GM12878 (cell line): Measurements from ENCODE around the gene BAZ2A. TPM values are rescaled to one million over a fixed set of nuclear protein-coding genes. Genes with fewer than 3 reads are reported as not detected.

Experiments used
- BRCA1 ChIP-seq: IDR thresholded peaks from 2 replicates; pipeline ENCODE4 v1.6.1; 2011; ENCODE audit warnings: low read depth, low read length, improper control_type of control experiment
- CREB1 ChIP-seq: IDR thresholded peaks from 2 replicates; pipeline ENCODE4 v1.6.1; 2012; ENCODE audit warnings: low read depth, mild to moderate bottlenecking, inconsistent platforms
- DPF2 ChIP-seq: fragments of 450-650 bp; IDR thresholded peaks from 2 replicates; pipeline ENCODE4 v1.6.1; 2017; ENCODE audit warnings: mild to moderate bottlenecking
- HDGF ChIP-seq: fragments of 450-650 bp; IDR thresholded peaks from 2 replicates; pipeline ENCODE4 v1.6.1; 2016; ENCODE audit warnings: antibody characterized with exemption
- PML ChIP-seq: IDR thresholded peaks from 2 replicates; pipeline ENCODE4 v1.6.1; 2012; ENCODE audit warnings: low read length, inconsistent platforms
- POLR2AphosphoS2 ChIP-seq: IDR thresholded peaks from 2 replicates; pipeline ENCODE4 v1.6.1; 2011; ENCODE audit warnings: low read depth, mild to moderate bottlenecking, low read length, improper control_type of control experiment, moderate library complexity
- RUNX3 ChIP-seq: IDR thresholded peaks from 2 replicates; pipeline ENCODE4 v1.6.1; 2012; ENCODE audit warnings: low read length, inconsistent platforms
- SMC3 ChIP-seq: IDR thresholded peaks from 2 replicates; pipeline ENCODE4 v1.6.1; 2011; ENCODE audit warnings: low read length, improper control_type of control experiment, borderline replicate concordance
- TBL1XR1 ChIP-seq: IDR thresholded peaks from 2 replicates; pipeline ENCODE4 v1.6.1; 2012; ENCODE audit warnings: low read depth, low read length, improper control_type of control experiment
- ZNF24 ChIP-seq: fragments of 450-650 bp; IDR thresholded peaks from 2 replicates; pipeline ENCODE4 v1.6.1; 2017; ENCODE audit warnings: antibody characterized with exemption, mild to moderate bottlenecking
- polyA plus RNA-seq, 11 experiments: library from polyadenylated mRNA; depleted of rRNA in 4 of 11; unstranded in 6 of 11; stranded (reverse) in 5 of 11; fragments of >200 nt; fragmentation: Nextera tagmentation in 4 of 11; fragmentation: Illumina TruSeq in 1 of 11; extraction: Ambion mirVana in 4 of 11; extraction: Trizol in 1 of 11; gene quantifications; 1 replicate in 1 of 11; 2 replicates in 10 of 11; pipeline versions ENCODE4 v1.2.1 to v1.2.3, GENCODE V29; 2011 to 2016; ENCODE audit warnings: inconsistent platforms in 2 of 11, missing spikeins in 2 of 11, low read depth in 1 of 11
- total RNA-seq, 4 experiments: library from RNA; depleted of rRNA in 3 of 4; stranded (reverse); fragments of >200 nt in 3 of 4; fragmentation: Illumina TruSeq in 1 of 4; extraction: Trizol in 1 of 4; gene quantifications; 2 replicates each; pipeline versions ENCODE4 v1.2.1 to v1.2.3, GENCODE V29; 2013 to 2021
- TF ChIP-seq, protein P1 (sequence below): IDR thresholded peaks from 2 replicates; pipeline ENCODE4 v1.6.1; 2012; ENCODE audit warnings: mild to moderate bottlenecking, low read depth, low read length
- TF ChIP-seq, protein P2 (sequence below): IDR thresholded peaks from 2 replicates; pipeline ENCODE4 v1.6.1; 2012; ENCODE audit warnings: low read length, inconsistent platforms
- TF ChIP-seq, protein P3 (sequence below): fragments of 450-650 bp; IDR thresholded peaks from 2 replicates; pipeline ENCODE4 v1.6.1; 2017; ENCODE audit warnings: mild to moderate bottlenecking, low read depth, inconsistent platforms; ENCODE audit not compliant: poor library complexity, severe bottlenecking
- TF ChIP-seq, protein P4 (sequence below): fragments of 450-650 bp; IDR thresholded peaks from 2 replicates; pipeline ENCODE4 v1.6.1; 2017; ENCODE audit warnings: borderline replicate concordance
- TF ChIP-seq, protein P5 (sequence below): IDR thresholded peaks from 2 replicates; pipeline ENCODE4 v1.6.1; 2012; ENCODE audit warnings: improper control_type of control experiment, low read depth, low read length; ENCODE audit not compliant: insufficient replicate concordance

Gene BAZ2A
- total and polyA plus RNA-seq, 10 of the 15 experiments (the other 5 are each of a cell fraction or from before 2014, with no cell fraction given): 4.8 to 90.2 (median 29.9) TPM

DNA sequence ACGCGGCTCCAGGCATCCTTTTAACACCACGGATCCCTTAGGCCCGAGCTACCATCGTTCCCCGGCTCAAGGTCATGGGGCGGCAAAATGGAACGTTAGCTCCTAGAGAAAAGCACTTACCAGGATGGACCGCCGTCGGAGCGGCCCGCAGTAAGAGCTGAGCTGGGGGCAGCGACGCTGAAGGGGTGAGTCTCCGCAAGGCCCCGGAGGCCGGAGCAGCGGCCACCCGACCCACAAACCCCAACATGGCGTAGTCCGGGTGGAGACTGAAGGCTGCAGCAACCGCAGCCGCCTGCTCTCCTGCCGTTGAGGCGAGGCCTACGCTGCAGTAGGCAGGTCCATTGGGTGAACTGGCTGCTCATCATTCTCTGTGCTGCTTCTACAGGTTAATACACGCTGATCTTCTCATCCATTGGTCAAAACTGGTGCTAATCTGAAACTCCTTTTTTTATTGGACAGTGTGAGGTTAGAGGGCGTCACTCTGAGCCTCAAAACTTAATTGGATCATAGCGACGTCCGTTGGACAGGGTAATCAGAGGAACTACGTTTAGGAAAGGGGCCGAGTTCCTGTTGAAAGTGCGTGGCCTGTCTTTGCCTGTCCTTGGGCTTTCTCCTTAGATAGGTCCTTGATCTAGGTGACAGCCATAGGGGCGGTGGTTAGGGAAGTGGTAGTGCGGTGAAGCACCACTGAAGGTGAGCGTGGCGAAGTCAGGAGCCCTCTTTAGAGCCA, 15.8 kb upstream of the BAZ2A start, which contains the start of gene ATP5F1B (continued):
- TF ChIP-seq, protein P1, sequence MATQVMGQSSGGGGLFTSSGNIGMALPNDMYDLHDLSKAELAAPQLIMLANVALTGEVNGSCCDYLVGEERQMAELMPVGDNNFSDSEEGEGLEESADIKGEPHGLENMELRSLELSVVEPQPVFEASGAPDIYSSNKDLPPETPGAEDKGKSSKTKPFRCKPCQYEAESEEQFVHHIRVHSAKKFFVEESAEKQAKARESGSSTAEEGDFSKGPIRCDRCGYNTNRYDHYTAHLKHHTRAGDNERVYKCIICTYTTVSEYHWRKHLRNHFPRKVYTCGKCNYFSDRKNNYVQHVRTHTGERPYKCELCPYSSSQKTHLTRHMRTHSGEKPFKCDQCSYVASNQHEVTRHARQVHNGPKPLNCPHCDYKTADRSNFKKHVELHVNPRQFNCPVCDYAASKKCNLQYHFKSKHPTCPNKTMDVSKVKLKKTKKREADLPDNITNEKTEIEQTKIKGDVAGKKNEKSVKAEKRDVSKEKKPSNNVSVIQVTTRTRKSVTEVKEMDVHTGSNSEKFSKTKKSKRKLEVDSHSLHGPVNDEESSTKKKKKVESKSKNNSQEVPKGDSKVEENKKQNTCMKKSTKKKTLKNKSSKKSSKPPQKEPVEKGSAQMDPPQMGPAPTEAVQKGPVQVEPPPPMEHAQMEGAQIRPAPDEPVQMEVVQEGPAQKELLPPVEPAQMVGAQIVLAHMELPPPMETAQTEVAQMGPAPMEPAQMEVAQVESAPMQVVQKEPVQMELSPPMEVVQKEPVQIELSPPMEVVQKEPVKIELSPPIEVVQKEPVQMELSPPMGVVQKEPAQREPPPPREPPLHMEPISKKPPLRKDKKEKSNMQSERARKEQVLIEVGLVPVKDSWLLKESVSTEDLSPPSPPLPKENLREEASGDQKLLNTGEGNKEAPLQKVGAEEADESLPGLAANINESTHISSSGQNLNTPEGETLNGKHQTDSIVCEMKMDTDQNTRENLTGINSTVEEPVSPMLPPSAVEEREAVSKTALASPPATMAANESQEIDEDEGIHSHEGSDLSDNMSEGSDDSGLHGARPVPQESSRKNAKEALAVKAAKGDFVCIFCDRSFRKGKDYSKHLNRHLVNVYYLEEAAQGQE: 0 out of 2 replicates have a peak, but pooled peaks have one; percentile 17
- TF ChIP-seq TBL1XR1: no peak
- no peak for TF ChIP-seq SMC3
- peak; percentile 90 for TF ChIP-seq RUNX3
- no peak for TF ChIP-seq ZNF24
- TF ChIP-seq CREB1: peak; percentile 97
- TF ChIP-seq, protein P2, sequence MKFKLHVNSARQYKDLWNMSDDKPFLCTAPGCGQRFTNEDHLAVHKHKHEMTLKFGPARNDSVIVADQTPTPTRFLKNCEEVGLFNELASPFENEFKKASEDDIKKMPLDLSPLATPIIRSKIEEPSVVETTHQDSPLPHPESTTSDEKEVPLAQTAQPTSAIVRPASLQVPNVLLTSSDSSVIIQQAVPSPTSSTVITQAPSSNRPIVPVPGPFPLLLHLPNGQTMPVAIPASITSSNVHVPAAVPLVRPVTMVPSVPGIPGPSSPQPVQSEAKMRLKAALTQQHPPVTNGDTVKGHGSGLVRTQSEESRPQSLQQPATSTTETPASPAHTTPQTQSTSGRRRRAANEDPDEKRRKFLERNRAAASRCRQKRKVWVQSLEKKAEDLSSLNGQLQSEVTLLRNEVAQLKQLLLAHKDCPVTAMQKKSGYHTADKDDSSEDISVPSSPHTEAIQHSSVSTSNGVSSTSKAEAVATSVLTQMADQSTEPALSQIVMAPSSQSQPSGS: no peak
- peak; percentile 100 for TF ChIP-seq DPF2
- TF ChIP-seq PML: peak; percentile 96
- TF ChIP-seq, protein P3, sequence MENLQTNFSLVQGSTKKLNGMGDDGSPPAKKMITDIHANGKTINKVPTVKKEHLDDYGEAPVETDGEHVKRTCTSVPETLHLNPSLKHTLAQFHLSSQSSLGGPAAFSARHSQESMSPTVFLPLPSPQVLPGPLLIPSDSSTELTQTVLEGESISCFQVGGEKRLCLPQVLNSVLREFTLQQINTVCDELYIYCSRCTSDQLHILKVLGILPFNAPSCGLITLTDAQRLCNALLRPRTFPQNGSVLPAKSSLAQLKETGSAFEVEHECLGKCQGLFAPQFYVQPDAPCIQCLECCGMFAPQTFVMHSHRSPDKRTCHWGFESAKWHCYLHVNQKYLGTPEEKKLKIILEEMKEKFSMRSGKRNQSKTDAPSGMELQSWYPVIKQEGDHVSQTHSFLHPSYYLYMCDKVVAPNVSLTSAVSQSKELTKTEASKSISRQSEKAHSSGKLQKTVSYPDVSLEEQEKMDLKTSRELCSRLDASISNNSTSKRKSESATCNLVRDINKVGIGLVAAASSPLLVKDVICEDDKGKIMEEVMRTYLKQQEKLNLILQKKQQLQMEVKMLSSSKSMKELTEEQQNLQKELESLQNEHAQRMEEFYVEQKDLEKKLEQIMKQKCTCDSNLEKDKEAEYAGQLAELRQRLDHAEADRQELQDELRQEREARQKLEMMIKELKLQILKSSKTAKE: peak; percentile 98
- TF ChIP-seq, protein P4, sequence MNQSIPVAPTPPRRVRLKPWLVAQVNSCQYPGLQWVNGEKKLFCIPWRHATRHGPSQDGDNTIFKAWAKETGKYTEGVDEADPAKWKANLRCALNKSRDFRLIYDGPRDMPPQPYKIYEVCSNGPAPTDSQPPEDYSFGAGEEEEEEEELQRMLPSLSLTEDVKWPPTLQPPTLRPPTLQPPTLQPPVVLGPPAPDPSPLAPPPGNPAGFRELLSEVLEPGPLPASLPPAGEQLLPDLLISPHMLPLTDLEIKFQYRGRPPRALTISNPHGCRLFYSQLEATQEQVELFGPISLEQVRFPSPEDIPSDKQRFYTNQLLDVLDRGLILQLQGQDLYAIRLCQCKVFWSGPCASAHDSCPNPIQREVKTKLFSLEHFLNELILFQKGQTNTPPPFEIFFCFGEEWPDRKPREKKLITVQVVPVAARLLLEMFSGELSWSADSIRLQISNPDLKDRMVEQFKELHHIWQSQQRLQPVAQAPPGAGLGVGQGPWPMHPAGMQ: 0 out of 2 replicates have a peak, but pooled peaks have one; percentile 13
- peak; percentile 98 for TF ChIP-seq POLR2AphosphoS2
- TF ChIP-seq HDGF: 0 out of 2 replicates have a peak, but pooled peaks have one; percentile 14
- TF ChIP-seq, protein P5, sequence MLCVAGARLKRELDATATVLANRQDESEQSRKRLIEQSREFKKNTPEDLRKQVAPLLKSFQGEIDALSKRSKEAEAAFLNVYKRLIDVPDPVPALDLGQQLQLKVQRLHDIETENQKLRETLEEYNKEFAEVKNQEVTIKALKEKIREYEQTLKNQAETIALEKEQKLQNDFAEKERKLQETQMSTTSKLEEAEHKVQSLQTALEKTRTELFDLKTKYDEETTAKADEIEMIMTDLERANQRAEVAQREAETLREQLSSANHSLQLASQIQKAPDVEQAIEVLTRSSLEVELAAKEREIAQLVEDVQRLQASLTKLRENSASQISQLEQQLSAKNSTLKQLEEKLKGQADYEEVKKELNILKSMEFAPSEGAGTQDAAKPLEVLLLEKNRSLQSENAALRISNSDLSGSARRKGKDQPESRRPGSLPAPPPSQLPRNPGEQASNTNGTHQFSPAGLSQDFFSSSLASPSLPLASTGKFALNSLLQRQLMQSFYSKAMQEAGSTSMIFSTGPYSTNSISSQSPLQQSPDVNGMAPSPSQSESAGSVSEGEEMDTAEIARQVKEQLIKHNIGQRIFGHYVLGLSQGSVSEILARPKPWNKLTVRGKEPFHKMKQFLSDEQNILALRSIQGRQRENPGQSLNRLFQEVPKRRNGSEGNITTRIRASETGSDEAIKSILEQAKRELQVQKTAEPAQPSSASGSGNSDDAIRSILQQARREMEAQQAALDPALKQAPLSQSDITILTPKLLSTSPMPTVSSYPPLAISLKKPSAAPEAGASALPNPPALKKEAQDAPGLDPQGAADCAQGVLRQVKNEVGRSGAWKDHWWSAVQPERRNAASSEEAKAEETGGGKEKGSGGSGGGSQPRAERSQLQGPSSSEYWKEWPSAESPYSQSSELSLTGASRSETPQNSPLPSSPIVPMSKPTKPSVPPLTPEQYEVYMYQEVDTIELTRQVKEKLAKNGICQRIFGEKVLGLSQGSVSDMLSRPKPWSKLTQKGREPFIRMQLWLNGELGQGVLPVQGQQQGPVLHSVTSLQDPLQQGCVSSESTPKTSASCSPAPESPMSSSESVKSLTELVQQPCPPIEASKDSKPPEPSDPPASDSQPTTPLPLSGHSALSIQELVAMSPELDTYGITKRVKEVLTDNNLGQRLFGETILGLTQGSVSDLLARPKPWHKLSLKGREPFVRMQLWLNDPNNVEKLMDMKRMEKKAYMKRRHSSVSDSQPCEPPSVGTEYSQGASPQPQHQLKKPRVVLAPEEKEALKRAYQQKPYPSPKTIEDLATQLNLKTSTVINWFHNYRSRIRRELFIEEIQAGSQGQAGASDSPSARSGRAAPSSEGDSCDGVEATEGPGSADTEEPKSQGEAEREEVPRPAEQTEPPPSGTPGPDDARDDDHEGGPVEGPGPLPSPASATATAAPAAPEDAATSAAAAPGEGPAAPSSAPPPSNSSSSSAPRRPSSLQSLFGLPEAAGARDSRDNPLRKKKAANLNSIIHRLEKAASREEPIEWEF: no peak
- no peak for TF ChIP-seq BRCA1
